Body of pancreas (tissue), 4 donors: ENCODE measurements around the gene TIMM9. TPM values are rescaled to one million over a fixed set of nuclear protein-coding genes. Genes with fewer than 3 reads are reported as not detected.
"Not testable (repeated sequence)": the region's sequence is repeated elsewhere in the genome, so short reads cannot be mapped to it uniquely, and the experiment has no call there.

ENCODE experiments used
- ATAC-seq: fragments of 150-250 bp; one replicate; pipeline ENCODE4 v1.9.1; 2016
- DNase-seq, 4 donors: peaks; one replicate each; pipeline ENCODE4 v3.0.0-alpha.2; 2019
- H3K27ac ChIP-seq, 4 donors: fragments of 200-600 bp; sonication (generic); 1 replicate in 3 of 4; 2 replicates in 1 of 4; pipeline versions ENCODE4 v1.5.1 to v1.6.1; 2016 to 2019; ENCODE audit warnings: mild to moderate bottlenecking in 1 of 4, mixed read lengths in 1 of 4, moderate library complexity in 1 of 4
- H3K27me3 ChIP-seq, 2 donors: fragments of 200-600 bp; sonication (generic); one replicate each; pipeline ENCODE4 v1.6.0; 2016; ENCODE audit warnings: mild to moderate bottlenecking in 1 of 2
- H3K36me3 ChIP-seq, 2 donors: fragments of 200-600 bp; sonication (generic); replicated peaks in 1 of 2; 2 replicates each; pipeline ENCODE4 v1.5.1; 2016; ENCODE audit warnings: low read depth in 2 of 2; ENCODE audit not compliant: insufficient read depth in 1 of 2
- H3K4me1 ChIP-seq: fragments of 200-600 bp; sonication (generic); one replicate; pipeline ENCODE4 v1.6.0; 2016
- H3K4me3 ChIP-seq, 2 donors: fragments of 200-600 bp; sonication (generic); 1 replicate in 1 of 2; 2 replicates in 1 of 2; pipeline ENCODE4 v1.5.1; 2016 to 2019
- H3K9me3 ChIP-seq, 3 donors: fragments of 200-600 bp; sonication (generic); 1 replicate in 2 of 3; 2 replicates in 1 of 3; pipeline ENCODE4 v1.5.1; 2016
- CTCF ChIP-seq, 7 experiments: fragments of 450-650 bp in 4 of 7; fragments of 200-600 bp in 3 of 7; sonication (generic) in 3 of 7; IDR thresholded peaks; one replicate each; pipeline ENCODE4 v1.5.1; 2016 to 2019; ENCODE audit warnings: antibody characterized with exemption in 7 of 7
- POLR2A ChIP-seq, 3 donors: fragments of 450-650 bp; IDR thresholded peaks; one replicate each; pipeline ENCODE4 v1.6.1; 2016; ENCODE audit warnings: antibody characterized with exemption in 3 of 3, mild to moderate bottlenecking in 2 of 3
- WGBS, 2 donors: methylation state at CpG; one replicate each; pipeline ENCODE4 v1.1.5; 2017; 5-methylcytosine and 5-hydroxymethylcytosine counted together
- intact Hi-C: fragments of 100-400 bp; cut with DNase I; formaldehyde crosslinking; loops from one replicate; pipeline ENCODE4 v1.15.1; 2023
- small RNA-seq: library from RNA; depleted of rRNA; stranded (forward); fragments of <200 nt; gene quantifications from one replicate; pipeline ENCODE3, GENCODE V24; 2016
- total RNA-seq, 2 donors: library from RNA; depleted of rRNA; stranded (reverse); fragments of >200 nt; gene quantifications; one replicate each; pipeline ENCODE4 v1.1.0, GENCODE V29; 2016

The TIMM9 gene
- total RNA-seq, 2 donors from 2014 or later = 11.5 to 26.5 TPM

- Histone ChIP-seq H3K27ac (no peak overlapping the region), H3K27me3 (no peaks in the 10 kb centered on the region), H3K4me3 (no peak overlapping the region), H3K9me3 (no peaks in the 10 kb centered on the region), H3K4me1 (no peaks in the 10 kb centered on the region), H3K36me3 (peaks cover 6 to 17% of the 10 kb centered on the region in 2 donors)
- DNase-seq = no peak
- TF ChIP-seq CTCF (IDR thresholded peaks at IDR 0.05) = no peak
- TF ChIP-seq POLR2A (IDR thresholded peaks at IDR 0.05) = no peak
- no peak for ATAC-seq
- 88 to 100% methylated on average over 1 of the region's 1 CpG for WGBS, 2 donors
- intact Hi-C loops = no loop called here
Measured at GRCh38 chr14:58368956-58369355, 58.4 kb downstream of the TIMM9 start.

GRCh38 chr14:58367296-58367695 lies 60.0 kb downstream of the TIMM9 start:
- intact Hi-C loops = no loop called here
- H3K27ac ChIP-seq = no peak overlapping the region
- H3K4me1 ChIP-seq = no peaks in the 10 kb centered on the region
- no peaks in the 10 kb centered on the region for H3K27me3 ChIP-seq
- WGBS, 2 donors = 67 to 72% methylated on average over 3 of the region's 3 CpGs
- DNase-seq = peak in 3 of 4 donors; percentile 9 to 64 (median 15)
- no peak for TF ChIP-seq CTCF (IDR thresholded peaks at IDR 0.05)
- no peaks in the 10 kb centered on the region for H3K9me3 ChIP-seq
- no peak overlapping the region for H3K4me3 ChIP-seq
- H3K36me3 ChIP-seq = peaks cover 6 to 15% of the 10 kb centered on the region in 2 donors
- no peak for ATAC-seq

GRCh38 chr14:58364316-58364715 lies 63.0 kb downstream of the TIMM9 start:
- ATAC-seq (no peak), DNase-seq (no peak)
- 85 to 87% methylated on average over 4 of the region's 4 CpGs for WGBS, 2 donors
- Histone ChIP-seq H3K4me1 (no peaks in the 10 kb centered on the region), H3K27me3 (no peaks in the 10 kb centered on the region), H3K36me3 (peaks cover 6 to 20% of the 10 kb centered on the region in 2 donors), H3K27ac (no peak overlapping the region), H3K9me3 (no peaks in the 10 kb centered on the region), H3K4me3 (no peak overlapping the region)
- intact Hi-C loops = no loop called here
- TF ChIP-seq CTCF (IDR thresholded peaks at IDR 0.05) (no peak), POLR2A (IDR thresholded peaks at IDR 0.05) (no peak)

GRCh38 chr14:58362798-58363412 lies 64.4 kb downstream of the TIMM9 start:
- H3K9me3 ChIP-seq = no peaks in the 10 kb centered on the region
- H3K4me3 ChIP-seq = no peak overlapping the region
- no peaks in the 10 kb centered on the region for H3K4me1 ChIP-seq
- peaks cover 6 to 18% of the 10 kb centered on the region in 2 donors for H3K36me3 ChIP-seq
- H3K27ac ChIP-seq = no peak overlapping the region
- DNase-seq (no peak), ATAC-seq (no peak)
- intact Hi-C loops = no loop called here
- 87 to 89% methylated on average over 3 of the region's 3 CpGs for WGBS, 2 donors
- H3K27me3 ChIP-seq = no peaks in the 10 kb centered on the region
- TF ChIP-seq CTCF (IDR thresholded peaks at IDR 0.05) (peak in 6 of 7 experiments; percentile 9 to 38 (median 23)), POLR2A (IDR thresholded peaks at IDR 0.05) (no peak)

- ATAC-seq, intact Hi-C loops, DNase-seq, H3K27ac ChIP-seq, H3K27me3 ChIP-seq, H3K4me1 ChIP-seq, H3K9me3 ChIP-seq, H3K4me3 ChIP-seq: not testable (repeated sequence)
- whole genome bisulfite sequencing, 2 donors = 88 to 100% methylated on average over 1 of the region's 1 CpG
- H3K36me3 ChIP-seq = peaks cover 6 to 18% of the 10 kb centered on the region in 2 donors
Measured at GRCh38 chr14:58362272-58362671, 65.1 kb downstream of the TIMM9 start.

Small RNAs within 50 kb of the gene (small RNA-seq; reads per million reads assigned to genes)
- gene HSBP1P1 = not detected
- gene RF00019 = not detected

Other genes with a start within 250 kb of the TIMM9 start
- gene ACTR10, start 227.4 kb downstream of the TIMM9 start, total RNA-seq = 10 to 100 TPM; 31.9 to 74.5 TPM
- gene PSMA3, start 182.7 kb downstream of the TIMM9 start, total RNA-seq = 10 to 100 TPM; 59.7 to 77.0 TPM
- gene ARID4A, start 129.0 kb downstream of the TIMM9 start, total RNA-seq = 10 to 100 TPM; 23.6 to 28.3 TPM
- 10 to 100 TPM in 1 of 2 donors, not detected in 1; 19.7 TPM for gene TOMM20L, start 31.6 kb downstream of the TIMM9 start, total RNA-seq
- 10 to 100 TPM in 1 of 2 donors, 1 to 10 TPM in 1; 9.2 to 20.0 TPM for gene KIAA0586, start 188 bp upstream of the TIMM9 start, total RNA-seq
- gene DACT1, start 210.4 kb upstream of the TIMM9 start, total RNA-seq = 1 to 10 TPM; 3.9 to 4.0 TPM